ENCODE data around the gene FAM168A.

Gene FAM168A

DNA sequence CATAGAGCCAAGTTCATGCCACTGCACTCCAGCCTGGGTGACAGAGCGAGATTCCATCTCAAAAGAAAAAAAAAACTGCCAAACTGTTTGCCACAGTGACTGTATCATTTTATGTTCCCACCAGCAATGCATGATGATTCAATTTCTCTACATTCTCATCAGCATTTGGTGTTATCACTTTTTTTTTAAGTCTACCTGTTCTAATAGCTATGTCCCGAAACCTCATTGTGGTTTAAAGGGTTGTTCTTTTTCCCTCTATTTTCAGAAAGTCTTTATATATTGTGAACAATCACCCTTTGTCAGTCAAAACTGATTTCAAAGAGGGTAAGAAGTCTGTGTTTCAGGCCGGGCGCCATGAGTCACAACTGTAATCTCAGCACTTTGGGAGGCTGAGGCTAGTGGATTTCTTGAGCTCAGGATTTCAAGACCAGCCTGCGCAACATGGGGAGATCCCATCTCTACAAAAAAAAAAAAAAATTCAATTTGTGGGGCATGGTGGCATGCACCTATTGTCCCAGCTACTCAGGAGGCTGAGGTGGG, 14.8 kb upstream of the FAM168A start:
- Histone ChIP-seq H4K20me1 (ENCODE audit: insufficient read depth, low read length) (no peaks in the 10 kb centered on the region), H3K4me2 (ENCODE audit: low read length) (no peak overlapping the region), H3K36me3 (replicated peaks; ENCODE audit: low read depth, low read length) (no peaks in the 10 kb centered on the region), H3K4me3 (ENCODE audit: low read length) (no peak overlapping the region), H3K27ac (ENCODE audit: low read length) (no peak overlapping the region), H3K27me3 (ENCODE audit: low read depth, low read length) (peaks cover 3% of the 10 kb centered on the region; the same call in 1 of the 2 replicates), H3K9me3 (ENCODE audit: insufficient read depth, low read length) (no peaks in the 10 kb centered on the region), H2AFZ (ENCODE audit: low read depth, low read length) (no peak overlapping the region), H3K9ac (ENCODE audit: low read length) (no peak overlapping the region), H3K4me1 (ENCODE audit: low read length) (no peaks in the 10 kb centered on the region), H3K79me2 (ENCODE audit: low read length) (no peaks in the 10 kb centered on the region)
- no peak for TF ChIP-seq EZH2phosphoT487 (IDR thresholded peaks at IDR 0.05; ENCODE audit: low read depth)
- TF ChIP-seq, protein P1, sequence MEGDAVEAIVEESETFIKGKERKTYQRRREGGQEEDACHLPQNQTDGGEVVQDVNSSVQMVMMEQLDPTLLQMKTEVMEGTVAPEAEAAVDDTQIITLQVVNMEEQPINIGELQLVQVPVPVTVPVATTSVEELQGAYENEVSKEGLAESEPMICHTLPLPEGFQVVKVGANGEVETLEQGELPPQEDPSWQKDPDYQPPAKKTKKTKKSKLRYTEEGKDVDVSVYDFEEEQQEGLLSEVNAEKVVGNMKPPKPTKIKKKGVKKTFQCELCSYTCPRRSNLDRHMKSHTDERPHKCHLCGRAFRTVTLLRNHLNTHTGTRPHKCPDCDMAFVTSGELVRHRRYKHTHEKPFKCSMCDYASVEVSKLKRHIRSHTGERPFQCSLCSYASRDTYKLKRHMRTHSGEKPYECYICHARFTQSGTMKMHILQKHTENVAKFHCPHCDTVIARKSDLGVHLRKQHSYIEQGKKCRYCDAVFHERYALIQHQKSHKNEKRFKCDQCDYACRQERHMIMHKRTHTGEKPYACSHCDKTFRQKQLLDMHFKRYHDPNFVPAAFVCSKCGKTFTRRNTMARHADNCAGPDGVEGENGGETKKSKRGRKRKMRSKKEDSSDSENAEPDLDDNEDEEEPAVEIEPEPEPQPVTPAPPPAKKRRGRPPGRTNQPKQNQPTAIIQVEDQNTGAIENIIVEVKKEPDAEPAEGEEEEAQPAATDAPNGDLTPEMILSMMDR (IDR thresholded peaks at IDR 0.05; ENCODE audit: low read depth, low read length): no peak

DNA sequence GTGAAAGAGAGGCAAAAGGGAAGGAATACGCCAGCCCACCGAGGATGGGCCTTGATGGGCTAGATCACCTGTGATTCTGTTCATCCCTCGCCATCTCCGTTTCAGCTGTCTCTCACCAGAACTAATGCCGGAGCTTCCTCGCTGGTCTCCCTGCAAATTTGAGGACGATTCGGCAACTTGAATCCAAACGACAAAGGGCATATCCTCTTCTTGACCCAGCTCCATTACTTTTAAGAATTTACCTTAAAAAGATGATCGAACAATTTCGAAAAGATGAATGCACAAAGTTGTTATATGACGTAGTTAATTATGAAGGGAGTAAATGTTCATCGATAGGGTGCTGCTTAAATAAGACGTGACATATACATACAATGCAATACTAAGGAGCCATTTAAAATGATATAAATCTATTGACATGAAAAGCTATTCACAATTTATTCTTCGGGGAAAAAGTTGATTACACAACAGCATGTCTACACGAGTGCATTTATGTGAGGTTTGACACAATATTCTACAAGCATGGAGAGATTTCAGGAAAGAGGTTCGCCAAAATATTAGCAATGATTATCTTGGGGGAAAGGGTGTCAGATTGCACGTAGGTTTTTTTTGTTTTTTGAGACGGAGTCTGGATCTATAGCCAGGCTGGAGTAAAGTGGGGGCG, 937 bp upstream of the FAM168A start:
- H3K9ac ChIP-seq (ENCODE audit: low read length): peak overlapping the region; percentile 85
- no peaks in the 10 kb centered on the region for H3K27me3 ChIP-seq (ENCODE audit: low read depth, low read length)
- no peak for TF ChIP-seq EZH2phosphoT487 (IDR thresholded peaks at IDR 0.05; ENCODE audit: low read depth)
- TF ChIP-seq, protein P1 (IDR thresholded peaks at IDR 0.05; ENCODE audit: low read depth, low read length): no peak
- peak overlapping the region; percentile 85 for H3K4me3 ChIP-seq (ENCODE audit: low read length)
- H4K20me1 ChIP-seq (ENCODE audit: insufficient read depth, low read length): peaks cover 4% of the 10 kb centered on the region
- no peaks in the 10 kb centered on the region for H3K36me3 ChIP-seq (replicated peaks; ENCODE audit: low read depth, low read length)
- no peaks in the 10 kb centered on the region for H3K9me3 ChIP-seq (ENCODE audit: insufficient read depth, low read length)
- peaks cover 30% of the 10 kb centered on the region for H3K79me2 ChIP-seq (ENCODE audit: low read length)
- H3K27ac ChIP-seq (ENCODE audit: low read length): peak overlapping the region; percentile 75
- H3K4me2 ChIP-seq (ENCODE audit: low read length): peak overlapping the region; percentile 64
- peaks cover 12% of the 10 kb centered on the region for H3K4me1 ChIP-seq (ENCODE audit: low read length)
- peak overlapping the region; percentile 95 for H2AFZ ChIP-seq (ENCODE audit: low read depth, low read length)

DNA sequence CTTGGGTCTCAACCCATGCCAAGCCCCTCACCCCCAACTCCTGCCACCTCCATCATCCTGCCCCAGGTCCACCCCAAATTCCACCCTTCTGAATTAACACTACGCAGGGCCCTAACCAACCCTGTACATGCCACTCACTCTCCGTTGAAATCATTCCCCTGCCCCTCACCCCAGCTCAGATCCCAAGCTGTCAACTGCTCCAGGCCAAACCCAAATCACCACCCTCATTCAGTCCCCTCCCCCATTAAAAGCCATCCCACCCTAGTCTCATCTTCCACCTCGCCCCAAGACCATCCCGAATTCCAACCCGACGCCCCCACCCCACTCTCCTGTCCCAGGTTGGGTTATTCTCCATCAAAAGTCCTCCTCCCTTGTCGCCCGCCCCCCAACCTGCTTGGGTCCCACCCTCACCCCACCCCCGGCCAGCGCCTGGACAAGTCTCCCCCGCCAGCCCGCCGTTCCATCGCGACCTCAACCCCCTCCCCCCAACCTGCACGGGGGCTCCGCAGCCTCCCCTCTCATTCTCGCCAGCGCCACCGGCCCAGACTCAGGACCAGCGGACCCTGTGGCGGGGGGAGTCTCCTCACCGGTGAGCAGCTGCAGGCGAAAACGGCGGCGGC, 466 bp downstream of the FAM168A start:
- peak overlapping the region; percentile 79 for H2AFZ ChIP-seq (ENCODE audit: low read depth, low read length)
- TF ChIP-seq, protein P1 (IDR thresholded peaks at IDR 0.05; ENCODE audit: low read depth, low read length): no peak
- no peak for TF ChIP-seq EZH2phosphoT487 (IDR thresholded peaks at IDR 0.05; ENCODE audit: low read depth)

DNA sequence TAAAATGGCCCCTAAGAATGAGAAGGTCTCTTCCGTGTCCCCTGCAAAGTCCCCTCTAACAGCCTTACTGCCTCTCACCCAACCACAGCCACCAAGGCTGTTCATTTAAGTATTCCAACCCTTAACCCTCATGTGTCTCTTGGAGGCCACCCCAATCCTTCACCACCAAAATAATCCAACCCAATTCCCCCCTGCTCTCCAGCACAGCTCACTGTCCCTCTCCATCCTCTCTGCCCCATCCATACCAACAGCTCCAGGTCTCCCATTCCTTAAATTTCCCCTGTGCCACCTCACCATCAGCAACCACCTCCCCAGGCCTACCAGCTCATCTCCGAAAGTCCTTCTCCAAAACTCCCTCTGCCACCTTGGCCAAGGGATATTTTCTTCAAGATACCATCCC, 1.4 kb downstream of the FAM168A start:
- no peak overlapping the region for H3K9ac ChIP-seq (ENCODE audit: low read length)
- peaks cover 8% of the 10 kb centered on the region for H4K20me1 ChIP-seq (ENCODE audit: insufficient read depth, low read length)
- H3K9me3 ChIP-seq (ENCODE audit: insufficient read depth, low read length): no peaks in the 10 kb centered on the region
- H3K4me1 ChIP-seq (ENCODE audit: low read length): peaks cover 12% of the 10 kb centered on the region
- H3K36me3 ChIP-seq (replicated peaks; ENCODE audit: low read depth, low read length): no peaks in the 10 kb centered on the region
- peak overlapping the region; percentile 95 for H3K4me2 ChIP-seq (ENCODE audit: low read length)
- TF ChIP-seq, protein P1 (IDR thresholded peaks at IDR 0.05; ENCODE audit: low read depth, low read length): no peak
- no peak for TF ChIP-seq EZH2phosphoT487 (IDR thresholded peaks at IDR 0.05; ENCODE audit: low read depth)
- peak overlapping the region; percentile 85 for H3K4me3 ChIP-seq (ENCODE audit: low read length)
- H3K79me2 ChIP-seq (ENCODE audit: low read length): peaks cover 35% of the 10 kb centered on the region
- H3K27ac ChIP-seq (ENCODE audit: low read length): no peak overlapping the region
- no peaks in the 10 kb centered on the region for H3K27me3 ChIP-seq (ENCODE audit: low read depth, low read length)
- H2AFZ ChIP-seq (ENCODE audit: low read depth, low read length): no peak overlapping the region

More for the DNA sequence above, 466 bp downstream of the FAM168A start:
- H3K79me2 ChIP-seq (ENCODE audit: low read length): peaks cover 33% of the 10 kb centered on the region
- peak overlapping the region; percentile 95 for H3K4me2 ChIP-seq (ENCODE audit: low read length)
- H3K9me3 ChIP-seq (ENCODE audit: insufficient read depth, low read length): no peaks in the 10 kb centered on the region
- H3K27me3 ChIP-seq (ENCODE audit: low read depth, low read length): no peaks in the 10 kb centered on the region
- peak overlapping the region; percentile 75 for H3K27ac ChIP-seq (ENCODE audit: low read length)
- H3K36me3 ChIP-seq (replicated peaks; ENCODE audit: low read depth, low read length): no peaks in the 10 kb centered on the region
- peaks cover 12% of the 10 kb centered on the region for H3K4me1 ChIP-seq (ENCODE audit: low read length)
- peak overlapping the region; percentile 85 for H3K4me3 ChIP-seq (ENCODE audit: low read length)
- peaks cover 8% of the 10 kb centered on the region for H4K20me1 ChIP-seq (ENCODE audit: insufficient read depth, low read length)
- peak overlapping the region; percentile 85 for H3K9ac ChIP-seq (ENCODE audit: low read length)

All from OCI-LY3 (cell line).